ENCODE measurements around the gene CHRNA10.

The CHRNA10 gene

DNA sequence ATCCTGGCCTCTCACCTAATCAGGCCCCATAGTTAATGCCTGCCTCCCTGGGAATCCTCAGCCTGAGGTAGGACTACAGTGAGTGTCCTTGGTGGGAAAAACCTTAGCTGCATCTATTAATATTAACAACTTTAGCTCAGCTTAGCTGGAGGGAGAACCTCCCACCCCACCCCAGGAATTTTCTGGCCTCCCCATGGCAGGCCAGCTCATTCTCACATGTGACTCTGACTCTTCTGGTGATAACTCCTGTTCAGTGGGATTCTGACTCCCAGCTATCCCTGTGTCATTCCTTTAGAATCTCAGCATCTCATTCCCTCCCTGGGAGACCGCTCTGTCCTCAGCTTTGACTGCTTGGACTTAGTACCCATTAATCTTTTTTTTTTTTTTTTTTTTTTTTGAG lies 43.9 kb downstream of the CHRNA10 start:
- DNase-seq = peak; percentile 72

DNA sequence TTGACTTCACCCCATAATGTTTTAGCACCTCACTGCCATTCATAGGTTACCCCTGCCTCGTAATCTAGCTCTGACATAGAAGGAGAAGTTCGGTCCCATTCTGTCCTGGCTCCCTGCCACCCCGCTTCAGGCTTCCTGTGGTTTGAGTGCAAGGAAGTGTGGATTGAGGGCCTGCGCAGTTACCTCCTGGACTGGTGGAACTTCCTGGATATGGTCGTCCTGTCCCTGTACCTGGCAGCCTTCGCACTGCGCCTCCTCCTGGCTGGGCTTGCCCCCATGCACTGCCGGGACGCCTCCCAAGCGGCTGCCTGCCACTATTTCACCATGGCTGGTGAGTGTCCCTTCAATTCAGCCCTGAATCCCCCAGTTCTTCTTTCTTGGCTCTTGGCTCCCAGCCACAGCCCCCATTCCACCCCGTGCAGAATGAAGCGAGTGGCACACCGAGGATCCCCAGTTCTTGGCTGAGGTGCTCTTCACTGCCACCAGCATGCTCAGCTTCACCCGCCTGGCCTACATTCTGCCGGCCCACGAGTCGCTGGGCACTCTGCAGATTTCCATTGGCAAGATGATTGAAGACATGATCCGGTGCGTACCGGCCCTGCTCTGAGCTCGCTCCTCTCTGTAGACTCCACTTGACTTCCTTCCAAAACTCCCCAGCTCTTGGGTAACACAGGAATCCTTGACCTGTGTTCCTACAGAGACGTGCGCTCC lies 44.8 kb downstream of the CHRNA10 start:
- no peak for DNase-seq

DNA sequence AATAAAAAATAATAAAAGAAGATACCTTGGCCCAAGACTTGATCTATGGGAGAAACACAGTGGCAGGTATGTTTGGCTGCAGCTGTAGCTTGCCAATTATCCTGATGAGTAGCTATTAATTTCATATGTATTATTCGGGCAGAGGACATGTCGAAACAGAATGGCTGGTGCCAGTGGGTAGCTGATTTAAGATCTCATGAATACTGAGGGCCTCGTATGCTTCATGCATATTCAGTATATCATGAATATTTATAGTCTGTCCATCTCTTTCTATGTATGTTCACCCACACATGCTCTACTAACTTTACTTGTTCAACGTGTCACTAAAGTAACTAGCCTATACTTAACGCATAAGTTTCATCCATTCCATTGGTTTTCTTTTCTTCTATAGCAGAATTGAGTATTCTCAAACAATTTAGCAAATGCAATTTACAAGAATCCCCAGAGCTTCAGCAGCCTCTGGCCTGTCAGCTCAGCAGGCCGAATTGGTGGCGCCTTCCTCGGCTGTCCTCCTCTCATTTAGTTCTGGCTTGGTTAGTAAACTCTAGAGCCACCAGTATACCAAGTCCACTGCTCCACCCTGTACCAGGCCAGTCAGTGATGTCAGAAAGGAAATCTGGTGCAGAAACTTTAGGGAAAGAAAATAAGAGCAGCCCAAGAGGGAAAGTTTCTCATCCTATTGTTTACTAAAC lies 47.3 kb downstream of the CHRNA10 start:
- no peak for DNase-seq

DNA sequence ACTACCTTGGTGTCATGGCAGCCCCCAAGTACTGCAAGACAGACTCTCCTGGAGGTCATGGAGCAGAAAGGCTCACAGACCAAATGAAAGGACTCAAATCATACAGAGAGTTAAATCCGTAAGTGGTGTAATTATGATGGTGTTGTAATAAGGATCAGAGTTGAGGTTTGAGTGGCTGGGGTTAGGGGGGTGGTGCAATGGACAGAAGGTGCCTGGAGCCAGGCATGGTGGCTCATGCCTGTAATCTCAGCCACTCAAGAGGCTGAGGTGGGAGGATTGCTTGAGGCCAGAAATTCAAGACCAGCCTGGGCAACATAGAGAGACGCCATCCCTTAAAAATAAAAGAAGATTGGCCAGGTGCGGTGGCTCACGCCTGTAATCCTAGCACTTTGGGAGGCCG lies 48.1 kb downstream of the CHRNA10 start:
- no peak for DNase-seq

DNA sequence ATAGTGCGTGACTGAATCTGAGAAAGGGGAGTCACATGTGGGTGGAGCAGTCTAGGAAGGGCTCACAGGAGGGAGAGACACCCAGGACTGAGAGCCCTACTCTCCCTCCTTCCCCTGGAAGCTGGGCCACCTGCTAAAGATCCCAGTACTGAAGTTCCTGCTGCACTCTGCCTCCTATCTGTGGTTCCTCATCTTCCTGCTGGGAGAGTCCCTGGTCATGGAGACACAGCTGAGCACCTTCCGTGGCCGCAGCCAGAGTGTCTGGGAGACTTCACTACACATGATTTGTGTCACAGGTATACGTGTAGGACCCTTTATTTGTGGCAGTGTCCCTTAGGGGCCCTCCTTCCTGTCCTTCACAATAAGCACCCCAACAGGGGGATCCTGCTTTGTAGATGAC lies 48.7 kb downstream of the CHRNA10 start:
- no peak for DNase-seq

DNA sequence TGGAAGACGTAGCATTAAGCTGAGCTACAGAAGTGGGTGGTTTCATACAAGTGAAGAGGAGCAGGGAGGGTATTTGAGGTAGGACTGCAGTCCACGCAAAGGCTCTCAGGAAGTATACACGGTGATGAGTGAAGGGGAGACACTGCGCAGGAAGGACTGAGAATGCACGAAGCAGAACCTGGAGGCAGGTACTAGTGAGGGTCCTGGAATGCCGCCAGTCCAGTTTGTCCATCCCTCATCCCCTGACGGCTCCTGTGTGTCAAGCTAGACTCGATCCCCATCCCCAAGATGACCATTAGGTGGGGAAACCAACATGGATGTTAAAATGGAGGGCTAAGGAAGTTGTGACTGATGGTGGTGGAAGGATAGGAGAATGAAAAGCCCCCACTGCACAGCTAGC lies 53.2 kb downstream of the CHRNA10 start:
- DNase-seq = no peak

DNA sequence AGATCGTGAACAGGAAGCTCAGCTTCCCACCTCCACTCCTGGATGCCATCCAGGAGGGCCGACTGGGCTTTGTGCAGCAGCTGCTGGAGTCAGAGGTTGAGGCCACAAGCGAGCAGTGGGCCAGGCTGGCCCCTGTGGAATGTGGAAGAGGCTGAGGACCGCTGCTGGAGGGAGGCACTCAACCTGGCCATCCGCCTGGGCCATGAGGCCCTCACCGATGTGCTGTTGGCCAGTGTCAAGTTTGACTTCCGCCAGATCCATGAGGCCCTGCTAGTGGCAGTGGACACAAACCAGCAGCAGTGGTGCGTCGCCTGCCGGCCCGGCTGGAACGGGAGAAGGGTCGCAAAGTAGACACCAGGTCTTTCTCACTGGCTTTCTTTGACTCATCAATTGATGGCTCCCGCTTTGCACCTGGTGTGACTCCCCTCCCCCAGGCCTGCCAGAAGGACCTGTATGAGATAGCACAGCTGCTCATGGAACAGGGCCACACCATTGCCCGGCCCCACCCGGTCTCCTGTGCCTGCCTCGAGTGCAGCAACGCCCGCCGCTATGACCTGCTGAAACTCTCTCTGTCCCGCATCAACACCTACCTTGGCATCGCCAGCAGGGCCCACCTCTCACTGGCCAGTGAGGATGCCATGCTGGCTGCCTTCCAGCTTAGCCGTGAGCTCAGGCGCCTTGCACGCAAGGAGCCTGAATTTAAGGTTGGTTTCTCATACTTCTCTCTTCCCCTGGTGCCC lies 54.3 kb downstream of the CHRNA10 start:
- DNase-seq = no peak

DNA sequence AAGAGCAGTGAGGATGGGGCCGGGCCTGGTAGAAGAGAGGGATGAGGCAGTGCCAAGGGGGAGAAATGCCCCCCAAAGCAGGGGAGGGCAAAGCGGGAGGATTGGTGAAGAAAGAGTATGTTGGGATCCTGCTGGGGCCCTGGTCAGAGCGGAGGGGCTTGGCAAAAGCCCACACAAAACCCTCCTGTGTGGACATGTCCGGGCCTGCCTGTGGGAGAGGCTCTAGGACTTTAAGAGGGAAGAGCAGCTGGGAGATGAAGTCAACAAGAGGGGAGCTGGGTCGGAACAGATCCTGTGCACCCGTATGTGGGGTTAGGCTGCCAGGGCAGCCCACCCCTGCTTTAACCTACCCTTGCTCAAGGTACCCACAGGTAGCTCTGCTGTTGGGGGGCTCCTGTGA lies 55.2 kb downstream of the CHRNA10 start:
- DNase-seq = no peak
